ENCODE measurements around the gene ROR2. TPM values are rescaled to one million over a fixed set of nuclear protein-coding genes. Genes with fewer than 3 reads are reported as not detected.

Gene ROR2
- total RNA-seq, 2 donors from 2014 or later: 37.2 to 43.9 TPM

GRCh38 chr9:91899594-91899993 is 50.4 kb downstream of the ROR2 start:
- TF ChIP-seq POLR2AphosphoS5 (IDR thresholded peaks at IDR 0.05) (no peak), POLR2A (IDR thresholded peaks at IDR 0.05) (no peak)
- TF ChIP-seq, protein P1, sequence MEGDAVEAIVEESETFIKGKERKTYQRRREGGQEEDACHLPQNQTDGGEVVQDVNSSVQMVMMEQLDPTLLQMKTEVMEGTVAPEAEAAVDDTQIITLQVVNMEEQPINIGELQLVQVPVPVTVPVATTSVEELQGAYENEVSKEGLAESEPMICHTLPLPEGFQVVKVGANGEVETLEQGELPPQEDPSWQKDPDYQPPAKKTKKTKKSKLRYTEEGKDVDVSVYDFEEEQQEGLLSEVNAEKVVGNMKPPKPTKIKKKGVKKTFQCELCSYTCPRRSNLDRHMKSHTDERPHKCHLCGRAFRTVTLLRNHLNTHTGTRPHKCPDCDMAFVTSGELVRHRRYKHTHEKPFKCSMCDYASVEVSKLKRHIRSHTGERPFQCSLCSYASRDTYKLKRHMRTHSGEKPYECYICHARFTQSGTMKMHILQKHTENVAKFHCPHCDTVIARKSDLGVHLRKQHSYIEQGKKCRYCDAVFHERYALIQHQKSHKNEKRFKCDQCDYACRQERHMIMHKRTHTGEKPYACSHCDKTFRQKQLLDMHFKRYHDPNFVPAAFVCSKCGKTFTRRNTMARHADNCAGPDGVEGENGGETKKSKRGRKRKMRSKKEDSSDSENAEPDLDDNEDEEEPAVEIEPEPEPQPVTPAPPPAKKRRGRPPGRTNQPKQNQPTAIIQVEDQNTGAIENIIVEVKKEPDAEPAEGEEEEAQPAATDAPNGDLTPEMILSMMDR (IDR thresholded peaks at IDR 0.05): no peak
- H3K4me3 ChIP-seq: no peak overlapping the region
- peaks cover 61% of the 10 kb centered on the region for H3K4me1 ChIP-seq (replicated peaks)
- WGBS: 77% methylated on average over 9 of the region's 9 CpGs
- DNase-seq (ENCODE audit: low spot score): no peak
- H3K27me3 ChIP-seq (replicated peaks; ENCODE audit: insufficient read depth): no peaks in the 10 kb centered on the region
- peak overlapping the region; percentile 79 to 91 for H3K27ac ChIP-seq
- no peaks in the 10 kb centered on the region for H3K9me3 ChIP-seq
- H3K36me3 ChIP-seq: no peaks in the 10 kb centered on the region
- intact Hi-C loops (cut with DNase I): loop anchor here (2.0 to 5.0 kb wide), 2 partner anchors 45 to 57 kb away; no protein-coding TSS in a partner anchor

- DNase-seq (ENCODE audit: low spot score): no peak
- H3K9me3 ChIP-seq: no peaks in the 10 kb centered on the region
- H3K4me3 ChIP-seq: no peak overlapping the region
- no peaks in the 10 kb centered on the region for H3K36me3 ChIP-seq
- no peaks in the 10 kb centered on the region for H3K27me3 ChIP-seq (replicated peaks; ENCODE audit: insufficient read depth)
- H3K4me1 ChIP-seq (replicated peaks): peaks cover 61% of the 10 kb centered on the region
- H3K27ac ChIP-seq: peak overlapping the region; percentile 79 to 91
- TF ChIP-seq POLR2AphosphoS5 (IDR thresholded peaks at IDR 0.05) (no peak), POLR2A (IDR thresholded peaks at IDR 0.05) (no peak)
- TF ChIP-seq, protein P1 (IDR thresholded peaks at IDR 0.05): no peak
- intact Hi-C loops (cut with DNase I): loop anchor here (2.0 to 5.0 kb wide), 2 partner anchors 46 to 57 kb away; no protein-coding TSS in a partner anchor
- 50% methylated on average over 2 of the region's 2 CpGs for WGBS
These were observed 50.8 kb downstream of the ROR2 start for GRCh38 chr9:91899219-91899563.

DNA sequence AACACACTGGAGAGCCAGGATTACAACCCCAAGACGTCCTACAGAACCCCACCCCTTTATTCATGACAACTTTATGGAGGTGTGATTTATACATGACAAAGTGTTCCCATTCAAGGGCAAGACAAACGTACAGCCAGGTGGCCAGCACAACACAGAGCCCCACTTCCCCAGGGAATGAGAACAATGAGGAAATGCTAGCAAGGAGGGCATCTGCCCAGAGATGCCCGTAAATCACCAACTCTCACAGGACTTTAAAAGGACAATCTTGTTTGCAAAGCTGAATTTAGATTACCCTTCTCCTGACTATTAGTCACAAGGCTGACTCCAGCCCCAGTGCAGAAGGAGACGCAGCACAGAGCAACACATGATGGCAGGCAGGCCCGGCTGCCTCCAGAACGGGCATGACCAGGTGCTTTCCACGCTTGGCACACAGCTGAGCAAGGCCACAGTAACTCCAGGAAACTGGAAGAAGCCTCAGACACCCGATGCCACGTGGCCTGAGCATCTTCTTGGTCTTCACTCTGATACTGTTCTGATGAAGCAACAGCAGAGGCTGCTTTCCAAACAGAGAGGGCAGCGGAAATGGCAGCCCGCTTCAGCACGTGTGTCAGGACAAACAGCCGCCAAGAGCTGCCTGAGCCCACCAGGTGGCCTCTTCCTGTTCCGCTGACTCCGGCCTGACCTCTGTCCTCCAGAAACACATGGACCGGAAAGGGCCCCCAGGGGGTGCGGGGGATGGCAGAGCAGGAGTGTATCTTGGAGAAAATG is 51.4 kb downstream of the ROR2 start:
- Histone ChIP-seq H3K36me3 (no peaks in the 10 kb centered on the region), H3K27ac (peak overlapping the region; percentile 79 to 91), H3K9me3 (no peaks in the 10 kb centered on the region), H3K4me3 (no peak overlapping the region), H3K27me3 (replicated peaks; ENCODE audit: insufficient read depth) (no peaks in the 10 kb centered on the region), H3K4me1 (replicated peaks) (peaks cover 61% of the 10 kb centered on the region)
- intact Hi-C loops (cut with DNase I): loop anchor here (2.0 to 5.0 kb wide), 2 partner anchors 46 to 56 kb away; no protein-coding TSS in a partner anchor
- 23% methylated on average over 17 of the region's 17 CpGs for WGBS
- peak; percentile 93 for DNase-seq (ENCODE audit: low spot score)
- peak; percentile 60 for TF ChIP-seq POLR2A (IDR thresholded peaks at IDR 0.05)
- TF ChIP-seq, protein P1 (IDR thresholded peaks at IDR 0.05): peak in 1 of 4 experiments; percentile 39
- TF ChIP-seq POLR2AphosphoS5 (IDR thresholded peaks at IDR 0.05): peak; percentile 99

DNA sequence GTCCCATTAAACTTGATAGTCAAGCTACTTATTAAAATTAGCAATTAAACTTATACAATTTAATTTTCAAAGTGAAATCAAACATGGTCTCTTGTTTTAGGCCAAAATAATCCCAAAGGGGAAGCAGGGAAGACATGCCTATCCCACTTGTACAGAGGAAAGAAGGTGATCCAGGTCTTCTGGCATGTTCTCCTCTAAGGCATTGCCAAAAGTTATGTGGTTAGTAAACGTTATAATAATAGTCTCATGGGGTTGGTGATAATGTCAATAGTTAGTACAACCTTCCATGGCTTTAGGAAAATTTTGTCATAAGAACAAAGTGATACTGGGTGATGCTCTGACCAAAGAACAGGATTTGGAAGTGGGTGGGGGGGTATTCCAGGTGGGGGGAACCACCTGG is 52.8 kb downstream of the ROR2 start:
- Histone ChIP-seq H3K9me3 (no peaks in the 10 kb centered on the region), H3K36me3 (no peaks in the 10 kb centered on the region), H3K27ac (peak overlapping the region; percentile 79 to 91), H3K27me3 (replicated peaks; ENCODE audit: insufficient read depth) (no peaks in the 10 kb centered on the region), H3K4me3 (no peak overlapping the region), H3K4me1 (replicated peaks) (peaks cover 51% of the 10 kb centered on the region)
- 3% methylated on average over 1 of the region's 1 CpG for WGBS
- no peak for TF ChIP-seq POLR2A (IDR thresholded peaks at IDR 0.05)
- TF ChIP-seq, protein P1 (IDR thresholded peaks at IDR 0.05): no peak
- TF ChIP-seq POLR2AphosphoS5 (IDR thresholded peaks at IDR 0.05): no peak
- intact Hi-C loops (cut with DNase I): loop anchor here (5.0 kb wide), 1 partner anchor 55 kb away; no protein-coding TSS in a partner anchor
- DNase-seq (ENCODE audit: low spot score): no peak
